CD4-positive, alpha-beta T cell treated with Interleukin-6 for 4 hours (primary cell): Measurements from ENCODE around the gene RAPH1.

Experiments used
- DNase-seq: peaks from one replicate; pipeline ENCODE4 v3.0.0-alpha.2; 2020; ENCODE audit warnings: mixed read lengths

Gene RAPH1, protein sequence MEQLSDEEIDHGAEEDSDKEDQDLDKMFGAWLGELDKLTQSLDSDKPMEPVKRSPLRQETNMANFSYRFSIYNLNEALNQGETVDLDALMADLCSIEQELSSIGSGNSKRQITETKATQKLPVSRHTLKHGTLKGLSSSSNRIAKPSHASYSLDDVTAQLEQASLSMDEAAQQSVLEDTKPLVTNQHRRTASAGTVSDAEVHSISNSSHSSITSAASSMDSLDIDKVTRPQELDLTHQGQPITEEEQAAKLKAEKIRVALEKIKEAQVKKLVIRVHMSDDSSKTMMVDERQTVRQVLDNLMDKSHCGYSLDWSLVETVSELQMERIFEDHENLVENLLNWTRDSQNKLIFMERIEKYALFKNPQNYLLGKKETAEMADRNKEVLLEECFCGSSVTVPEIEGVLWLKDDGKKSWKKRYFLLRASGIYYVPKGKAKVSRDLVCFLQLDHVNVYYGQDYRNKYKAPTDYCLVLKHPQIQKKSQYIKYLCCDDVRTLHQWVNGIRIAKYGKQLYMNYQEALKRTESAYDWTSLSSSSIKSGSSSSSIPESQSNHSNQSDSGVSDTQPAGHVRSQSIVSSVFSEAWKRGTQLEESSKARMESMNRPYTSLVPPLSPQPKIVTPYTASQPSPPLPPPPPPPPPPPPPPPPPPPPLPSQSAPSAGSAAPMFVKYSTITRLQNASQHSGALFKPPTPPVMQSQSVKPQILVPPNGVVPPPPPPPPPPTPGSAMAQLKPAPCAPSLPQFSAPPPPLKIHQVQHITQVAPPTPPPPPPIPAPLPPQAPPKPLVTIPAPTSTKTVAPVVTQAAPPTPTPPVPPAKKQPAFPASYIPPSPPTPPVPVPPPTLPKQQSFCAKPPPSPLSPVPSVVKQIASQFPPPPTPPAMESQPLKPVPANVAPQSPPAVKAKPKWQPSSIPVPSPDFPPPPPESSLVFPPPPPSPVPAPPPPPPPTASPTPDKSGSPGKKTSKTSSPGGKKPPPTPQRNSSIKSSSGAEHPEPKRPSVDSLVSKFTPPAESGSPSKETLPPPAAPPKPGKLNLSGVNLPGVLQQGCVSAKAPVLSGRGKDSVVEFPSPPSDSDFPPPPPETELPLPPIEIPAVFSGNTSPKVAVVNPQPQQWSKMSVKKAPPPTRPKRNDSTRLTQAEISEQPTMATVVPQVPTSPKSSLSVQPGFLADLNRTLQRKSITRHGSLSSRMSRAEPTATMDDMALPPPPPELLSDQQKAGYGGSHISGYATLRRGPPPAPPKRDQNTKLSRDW

GRCh38 chr2:203535078-203535783, at the start of gene RAPH1:
TSS of gene RAPH1 (minus strand) at chr2:203535301. CDS start at chr2:203495353, 39,948 bp downstream.
- DNase-seq: peak; percentile 68

DNA sequence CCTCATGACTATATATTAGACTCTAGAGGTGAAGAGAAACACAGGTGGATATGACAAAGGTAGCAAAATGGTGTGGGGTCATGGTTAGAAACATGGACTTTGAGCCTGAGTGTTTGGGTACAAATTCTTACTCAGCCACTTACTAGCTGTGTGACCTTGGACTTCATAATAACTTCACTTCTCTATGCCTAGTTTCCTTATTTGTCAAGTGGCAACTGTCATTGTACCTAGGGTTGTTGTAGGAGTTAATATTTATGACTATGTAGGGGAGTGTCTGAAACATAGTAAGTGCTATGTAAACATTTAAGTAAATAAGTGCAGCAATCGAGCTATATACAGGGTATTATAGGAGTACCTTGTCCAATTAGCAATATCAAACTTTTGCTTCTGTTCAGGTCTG, 49.7 kb upstream of the RAPH1 start:
- no peak for DNase-seq

GRCh38 chr2:203583701-203584100, 48.6 kb upstream of the RAPH1 start:
- DNase-seq: no peak

DNA sequence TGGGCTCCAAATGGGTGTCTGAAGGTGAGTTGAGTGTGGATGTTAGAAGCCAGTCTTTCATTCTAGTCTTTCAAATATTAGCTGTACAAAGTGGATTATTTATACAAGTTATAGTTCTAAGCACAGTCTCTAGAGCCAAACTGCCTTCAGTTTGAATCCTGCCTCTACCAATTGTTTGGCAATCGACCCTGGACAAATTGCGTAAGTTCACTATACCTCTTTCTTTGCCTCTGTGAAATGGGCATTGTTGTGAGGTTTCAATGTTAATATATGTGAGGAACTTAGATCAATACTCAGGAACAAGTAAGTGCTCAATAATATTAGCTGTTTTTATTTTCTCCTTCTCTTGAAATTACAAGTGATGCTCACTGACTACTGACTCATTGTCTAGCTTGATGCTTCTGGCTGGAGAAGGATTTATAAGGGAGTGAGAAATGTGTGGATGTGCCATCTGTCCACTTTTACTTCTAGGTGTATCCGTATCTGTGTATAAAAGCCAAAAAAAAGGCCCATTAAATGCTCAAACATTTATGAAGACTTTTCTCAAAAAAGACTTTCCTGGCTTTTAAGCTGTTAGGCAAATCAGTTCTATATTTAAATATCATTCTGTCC, 48.1 kb upstream of the RAPH1 start:
- DNase-seq: no peak

DNA sequence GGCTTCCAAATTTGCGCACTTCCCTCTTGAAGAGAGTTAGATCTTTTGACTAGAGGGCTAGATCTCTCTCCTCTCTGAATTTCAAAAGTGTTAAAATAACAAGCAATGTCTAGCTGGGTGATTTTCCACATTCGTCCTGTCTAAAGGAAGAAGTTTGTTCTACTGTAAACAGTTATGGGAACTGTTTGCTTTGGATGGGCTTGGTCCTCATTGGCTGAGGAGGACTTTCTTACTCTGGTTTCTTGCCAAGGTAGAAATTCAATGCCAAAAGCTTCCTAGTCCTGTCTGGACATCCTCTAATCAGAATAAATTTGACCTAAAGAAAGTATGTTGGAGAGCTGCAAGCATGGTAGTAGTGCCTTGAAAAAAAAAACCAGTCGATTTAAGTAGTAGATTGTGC, 47.4 kb upstream of the RAPH1 start:
- no peak for DNase-seq

GRCh38 chr2:203580844-203581243, 45.7 kb upstream of the RAPH1 start:
- no peak for DNase-seq

GRCh38 chr2:203579730-203580129, 44.6 kb upstream of the RAPH1 start:
- no peak for DNase-seq

DNA sequence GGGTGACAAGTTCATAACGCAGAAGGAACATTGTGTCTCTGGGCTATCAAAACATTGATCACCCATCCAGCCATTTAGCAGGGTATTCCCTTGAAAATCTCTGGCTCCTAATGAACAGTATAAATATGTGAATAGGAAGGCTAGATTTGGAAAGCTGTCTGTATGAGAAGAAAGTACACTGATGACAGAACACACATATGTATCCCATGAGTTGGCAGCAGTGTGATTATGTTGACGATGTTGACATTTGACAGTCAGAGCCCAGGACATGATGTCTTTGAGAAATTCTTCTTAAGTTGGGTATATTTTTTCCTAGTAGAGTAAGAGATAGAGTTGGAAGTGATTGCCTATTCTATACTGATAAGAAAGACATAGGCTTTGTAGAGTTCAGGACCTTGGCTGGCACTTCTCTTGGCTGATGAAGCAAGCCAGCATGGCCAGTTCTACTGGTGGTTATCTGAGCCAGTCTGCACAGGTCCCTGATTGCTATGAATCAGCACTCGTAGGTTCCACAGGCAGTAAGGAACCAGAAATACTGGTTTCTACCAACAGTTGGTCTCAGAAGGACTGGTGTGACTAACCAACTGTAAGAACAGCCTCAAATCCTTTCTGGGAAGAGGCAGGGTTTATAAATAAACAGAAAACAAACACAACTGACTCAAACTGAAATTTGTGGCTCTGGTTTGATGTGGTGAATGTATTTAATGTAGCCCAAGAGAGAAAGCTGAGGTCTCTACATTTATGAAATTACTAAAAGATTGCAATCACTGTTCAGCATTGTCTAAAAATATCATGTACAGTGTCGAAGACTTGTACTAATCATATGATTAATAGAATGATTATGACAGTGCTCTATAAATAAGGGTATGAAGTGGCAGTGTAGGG, 43.9 kb upstream of the RAPH1 start:
- DNase-seq: no peak

- DNase-seq: no peak
These were observed 39.7 kb upstream of the RAPH1 start for GRCh38 chr2:203574824-203575223.

DNA sequence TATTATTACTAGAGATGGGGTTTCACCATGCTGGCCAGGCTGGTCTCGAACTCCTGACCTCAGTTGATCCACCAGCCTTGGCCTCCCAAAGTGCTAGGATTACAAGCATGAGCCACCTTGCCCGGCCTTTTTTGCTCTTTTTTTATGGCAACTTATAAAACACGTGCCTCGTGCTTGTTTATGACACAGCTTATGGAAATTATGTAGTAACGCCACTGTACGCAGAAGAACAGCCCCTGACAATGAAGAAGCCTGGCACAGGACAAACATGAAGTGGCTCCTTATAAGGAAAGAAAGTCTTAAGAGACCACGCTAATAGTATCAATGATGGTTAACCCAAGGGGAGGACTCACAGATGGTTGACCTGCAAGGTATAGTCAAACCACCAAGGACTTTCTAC, 37.2 kb upstream of the RAPH1 start:
- no peak for DNase-seq

DNA sequence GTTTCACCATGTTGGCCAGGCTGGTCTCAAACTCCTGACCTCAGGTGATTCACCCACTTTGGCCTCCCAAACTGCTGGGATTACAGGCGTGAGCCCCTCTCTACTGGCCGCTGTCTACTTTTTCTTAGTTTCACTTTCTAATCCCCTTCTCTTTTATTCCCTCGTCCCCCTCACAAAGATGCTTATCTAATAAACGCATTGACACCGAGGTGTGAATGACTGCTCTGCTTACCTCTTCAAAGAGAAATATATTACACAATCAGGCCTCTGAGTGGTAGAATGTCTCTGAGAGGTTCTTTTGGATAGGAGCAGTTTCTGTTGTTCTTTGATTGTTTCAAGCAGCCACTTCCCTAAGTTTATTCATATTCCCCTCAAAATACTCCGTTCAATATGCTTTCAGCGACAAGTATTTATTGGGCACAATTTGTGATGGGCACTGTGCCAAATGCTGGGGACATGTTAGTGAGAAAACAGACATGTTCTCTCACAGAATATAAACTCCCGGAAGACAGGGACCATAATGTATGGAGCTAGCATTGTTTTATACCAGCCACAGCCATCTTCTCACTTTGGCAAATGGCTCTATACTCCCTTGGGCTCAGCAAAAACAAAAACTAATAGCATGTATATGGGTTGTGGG, 34.7 kb upstream of the RAPH1 start:
- no peak for DNase-seq

DNA sequence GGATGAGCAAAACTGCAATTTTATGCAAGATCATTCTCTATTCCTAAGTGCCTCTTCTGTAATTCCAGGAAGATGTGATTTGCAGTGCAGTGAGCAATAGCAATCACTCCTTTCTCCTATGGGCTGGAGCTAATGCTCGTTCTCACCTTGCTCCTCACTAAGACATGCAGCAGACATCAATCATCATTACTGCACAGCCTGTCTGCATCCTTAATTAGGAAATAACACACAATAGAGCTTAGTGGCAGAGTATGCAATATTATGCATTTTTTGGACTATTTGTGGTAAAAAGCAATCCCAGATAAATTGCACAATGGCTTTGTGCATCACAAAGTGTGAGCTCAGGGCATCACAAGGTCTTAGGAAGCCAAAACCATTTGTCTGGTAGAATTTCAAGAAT, 32.6 kb upstream of the RAPH1 start:
- DNase-seq: no peak

- no peak for DNase-seq
These were observed 31.1 kb upstream of the RAPH1 start for GRCh38 chr2:203566161-203566560.

DNA sequence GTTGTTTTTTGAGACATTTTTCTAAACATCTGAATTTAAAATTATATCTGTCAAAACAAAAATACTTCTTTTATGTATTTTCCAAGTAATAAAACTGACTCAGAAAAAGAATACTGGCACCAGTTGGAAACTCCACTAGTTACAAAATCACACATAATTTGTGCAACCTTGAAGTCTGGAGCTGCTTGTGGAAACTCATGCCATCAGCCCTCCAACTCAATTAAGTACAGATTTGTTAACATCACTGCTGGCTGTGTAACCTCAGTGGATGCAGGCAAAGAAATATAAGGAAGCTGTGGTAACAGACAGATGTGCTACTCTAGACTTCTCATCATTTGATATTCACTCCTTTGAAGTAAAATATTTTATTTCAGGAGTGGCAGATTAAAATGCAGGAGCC, 30.0 kb upstream of the RAPH1 start:
- DNase-seq: no peak

- no peak for DNase-seq
These were observed 27.2 kb upstream of the RAPH1 start for GRCh38 chr2:203562268-203562667.

DNA sequence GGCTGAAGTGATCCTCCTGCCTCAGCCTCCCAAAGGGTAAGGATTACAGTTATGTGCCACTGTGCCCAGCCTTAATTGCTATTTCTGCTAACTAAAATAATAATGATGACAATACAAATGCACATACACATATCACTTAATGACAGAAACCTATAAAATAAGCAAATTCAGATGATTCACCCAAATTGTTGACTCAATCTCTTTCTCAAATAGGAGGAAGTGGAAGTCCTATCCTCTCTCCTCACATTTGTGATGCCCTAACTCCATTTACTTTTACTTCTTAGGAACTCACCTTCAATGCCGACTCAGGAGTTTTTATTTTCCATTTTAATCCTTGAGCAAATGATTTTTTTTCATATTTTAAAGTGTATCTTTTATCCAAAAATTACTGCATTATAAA, 24.5 kb upstream of the RAPH1 start:
- DNase-seq: no peak

- no peak for DNase-seq
These were observed 18.7 kb upstream of the RAPH1 start for GRCh38 chr2:203553784-203554183.

- no peak for DNase-seq
These were observed 16.7 kb upstream of the RAPH1 start for GRCh38 chr2:203551778-203552177.

DNA sequence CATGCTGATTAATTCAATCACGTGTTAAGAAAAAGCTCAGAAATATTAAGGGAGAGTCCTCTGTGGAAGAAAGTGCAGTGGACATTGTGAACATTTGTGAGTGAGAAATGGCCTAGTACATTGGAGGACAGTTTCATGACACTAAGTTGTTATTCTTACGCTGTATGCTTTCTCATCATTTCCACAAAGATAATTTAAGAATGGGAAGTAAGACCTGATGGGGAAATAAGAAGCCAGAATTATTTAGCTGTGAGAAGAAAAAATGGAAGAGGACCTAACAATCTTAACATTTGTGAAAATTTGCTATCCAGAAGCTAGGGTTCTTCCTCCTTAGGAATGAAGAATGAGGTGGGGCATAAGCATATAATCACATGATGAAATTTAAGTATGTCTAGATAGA, 15.2 kb upstream of the RAPH1 start:
- no peak for DNase-seq

DNA sequence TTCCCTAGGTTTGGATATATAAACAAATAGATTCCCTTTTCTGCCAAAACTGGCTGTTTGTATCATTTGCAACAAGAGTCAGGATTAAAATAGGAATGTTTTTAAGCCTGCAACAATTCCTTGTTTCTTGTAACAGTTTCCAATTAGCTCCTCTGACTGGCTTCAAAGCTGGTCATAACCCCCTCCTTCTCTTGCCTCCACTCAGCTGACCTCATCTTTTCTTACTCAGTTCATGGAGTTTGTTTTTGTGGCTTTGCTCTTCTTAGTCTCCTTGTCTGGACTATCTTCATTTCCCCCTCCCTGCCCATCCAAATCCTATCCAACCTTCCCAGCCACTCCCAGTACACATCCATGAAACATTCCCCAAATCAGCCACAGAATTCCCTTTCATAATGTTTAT, 14.3 kb upstream of the RAPH1 start:
- no peak for DNase-seq

DNA sequence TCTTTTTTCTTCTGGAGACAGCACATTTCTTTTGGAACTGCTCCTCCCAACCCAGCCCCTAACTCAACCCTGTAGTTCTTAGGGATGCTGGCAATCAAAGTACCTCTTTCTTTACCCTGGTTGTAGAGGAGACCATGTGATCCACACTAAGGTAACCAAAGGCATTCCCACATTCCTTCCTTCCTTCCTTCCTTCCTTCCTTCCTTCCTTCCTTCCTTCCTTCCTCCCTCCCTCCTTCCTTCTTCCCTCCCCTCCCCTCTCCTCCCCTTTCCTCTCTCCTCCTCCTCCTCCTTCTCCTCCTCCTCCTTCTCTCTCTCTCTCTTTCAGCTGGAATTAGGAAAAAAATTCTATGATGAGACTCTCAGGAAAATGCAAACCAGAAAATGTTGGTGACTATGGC, 13.8 kb upstream of the RAPH1 start:
- DNase-seq: no peak
